Caco-2 (cell line): ENCODE measurements around the gene NRBF2. TPM values are rescaled to one million over a fixed set of nuclear protein-coding genes. Genes with fewer than 3 reads are reported as not detected.
A peak's percentile ranks its signal among the peaks of the same experiment; 100 is the strongest.
"Not testable (repeated sequence)": the region's sequence is repeated elsewhere in the genome, so short reads cannot be mapped to it uniquely, and the experiment has no call there.

ENCODE experiments used
- Bru-seq: library from RNA; stranded (reverse); fragments of 400-500 nt; gene quantifications from one replicate; lab custom pipeline; 2021; lab: Mats Ljungman, UMichigan
- BruChase-seq, 2 experiments: library from RNA; stranded (reverse); fragments of 400-500 nt; gene quantifications; one replicate each; lab custom pipeline; 2021; lab: Mats Ljungman, UMichigan
- BruUV-seq: library from RNA; stranded (reverse); fragments of 400-500 nt; replicated peaks from 2 replicates; lab custom pipeline; 2021; lab: Mats Ljungman, UMichigan
- CTCF ChIA-PET: fragments of 300-600 bp; sonication (Branson Sonifier 250); formaldehyde crosslinking; loops from one replicate; lab custom pipeline; 2022; ENCODE audit warnings: antibody characterized with exemption; lab: Charles Lee
- POLR2A ChIA-PET: fragments of 300-600 bp; sonication (Branson Sonifier 250); formaldehyde crosslinking; loops from one replicate; lab custom pipeline; 2022; ENCODE audit warnings: antibody characterized with exemption; lab: Charles Lee
- DNase-seq, 2 experiments: peaks; one replicate each; pipeline versions ENCODE4 v3.0.0 to v3.0.0-alpha.2; 2020 to 2022
- H3K27me3 ChIP-seq: replicated peaks from 2 replicates; pipeline ENCODE4 v1.6.0; 2011; ENCODE audit warnings: low read length; ENCODE audit not compliant: control insufficient read depth, insufficient read depth
- H3K36me3 ChIP-seq: 2 replicates; pipeline ENCODE4 v1.5.1; 2011; ENCODE audit warnings: low read length; ENCODE audit not compliant: control insufficient read depth, insufficient read depth
- H3K4me1 ChIP-seq: fragments of 250-450 bp; sonication (Bioruptor Pico); 2 replicates; pipeline ENCODE4 v1.5.1; 2020; ENCODE audit warnings: mild to moderate bottlenecking
- H3K4me3 ChIP-seq: 2 replicates; pipeline ENCODE4 v1.5.1; 2011; ENCODE audit warnings: low read depth, mild to moderate bottlenecking, control low read depth, low read length
- H3K9me3 ChIP-seq: fragments of 250-450 bp; sonication (Bioruptor Pico); 2 replicates; pipeline ENCODE4 v1.5.1; 2020; ENCODE audit warnings: mild to moderate bottlenecking, moderate library complexity
- H3K27ac Mint-ChIP-seq: one replicate; pipeline ENCODE4 v1.8.0; 2022; ENCODE audit warnings: mixed read lengths; ENCODE audit not compliant: unreplicated experiment
- H3K27me3 Mint-ChIP-seq: one replicate; pipeline ENCODE4 v1.8.0; 2022; ENCODE audit warnings: mixed read lengths; ENCODE audit not compliant: insufficient read depth, unreplicated experiment
- H3K36me3 Mint-ChIP-seq: one replicate; pipeline ENCODE4 v1.8.0; 2022; ENCODE audit warnings: mild to moderate bottlenecking, mixed read lengths; ENCODE audit not compliant: insufficient read depth, unreplicated experiment
- H3K4me1 Mint-ChIP-seq: one replicate; pipeline ENCODE4 v1.8.0; 2022; ENCODE audit warnings: low read depth, mixed read lengths; ENCODE audit not compliant: unreplicated experiment
- H3K4me3 Mint-ChIP-seq: one replicate; pipeline ENCODE4 v1.8.0; 2022; ENCODE audit warnings: mild to moderate bottlenecking, moderate library complexity, mixed read lengths; ENCODE audit not compliant: unreplicated experiment
- H3K9me3 Mint-ChIP-seq: one replicate; pipeline ENCODE4 v1.8.0; 2022; ENCODE audit warnings: mixed read lengths; ENCODE audit not compliant: unreplicated experiment
- intact Hi-C: fragments of 100-400 bp; cut with micrococcal nuclease; formaldehyde crosslinking; loops from one replicate; pipeline ENCODE4 v1.10.0; 2022; ENCODE audit not compliant: unreplicated experiment
- long read RNA-seq: library from polyadenylated mRNA; stranded (forward); transcript quantifications from one replicate; pipeline ENCODE4 v2.0.0, GENCODE V29; 2022
- total RNA-seq: library from RNA; stranded (reverse); gene quantifications from 2 replicates; pipeline ENCODE4 v1.2.3, GENCODE V29; 2022
- TF ChIP-seq, protein P1 (sequence below), 2 experiments: fragments of 200-600 bp in 1 of 2; IDR thresholded peaks; 1 replicate in 1 of 2; 2 replicates in 1 of 2; pipeline versions ENCODE4 v1.5.1 to v1.8.0; 2011 to 2022; ENCODE audit warnings: antibody characterized with exemption in 1 of 2, control low read depth in 1 of 2, inconsistent platforms in 1 of 2, low read depth in 1 of 2, low read length in 1 of 2, mild to moderate bottlenecking in 1 of 2, moderate library complexity in 1 of 2; ENCODE audit not compliant: insufficient read depth in 1 of 2, severe bottlenecking in 1 of 2, unreplicated experiment in 1 of 2

Gene NRBF2
- 49.1 and 52.5 TPM in 2 replicates for total RNA-seq
- Bru-seq, nascent RNA = percentile 93 among the genes with signal in this experiment
- percentile 94 among the genes with signal in this experiment for BruChase-seq, experiment 1, labeled RNA remaining after a 2-hour chase
- BruChase-seq, experiment 2, labeled RNA remaining after a 6-hour chase = percentile 85 among the genes with signal in this experiment
- long read RNA-seq, transcript NRBF2-201 (4 exons, 1,853 nt) = major isoform, 211 of 231 reads
- long read RNA-seq, partial matches to known transcripts = 2 of 231 reads
- long read RNA-seq, other reads (novel, unspliced or antisense) = 17 of 231 reads

DNA sequence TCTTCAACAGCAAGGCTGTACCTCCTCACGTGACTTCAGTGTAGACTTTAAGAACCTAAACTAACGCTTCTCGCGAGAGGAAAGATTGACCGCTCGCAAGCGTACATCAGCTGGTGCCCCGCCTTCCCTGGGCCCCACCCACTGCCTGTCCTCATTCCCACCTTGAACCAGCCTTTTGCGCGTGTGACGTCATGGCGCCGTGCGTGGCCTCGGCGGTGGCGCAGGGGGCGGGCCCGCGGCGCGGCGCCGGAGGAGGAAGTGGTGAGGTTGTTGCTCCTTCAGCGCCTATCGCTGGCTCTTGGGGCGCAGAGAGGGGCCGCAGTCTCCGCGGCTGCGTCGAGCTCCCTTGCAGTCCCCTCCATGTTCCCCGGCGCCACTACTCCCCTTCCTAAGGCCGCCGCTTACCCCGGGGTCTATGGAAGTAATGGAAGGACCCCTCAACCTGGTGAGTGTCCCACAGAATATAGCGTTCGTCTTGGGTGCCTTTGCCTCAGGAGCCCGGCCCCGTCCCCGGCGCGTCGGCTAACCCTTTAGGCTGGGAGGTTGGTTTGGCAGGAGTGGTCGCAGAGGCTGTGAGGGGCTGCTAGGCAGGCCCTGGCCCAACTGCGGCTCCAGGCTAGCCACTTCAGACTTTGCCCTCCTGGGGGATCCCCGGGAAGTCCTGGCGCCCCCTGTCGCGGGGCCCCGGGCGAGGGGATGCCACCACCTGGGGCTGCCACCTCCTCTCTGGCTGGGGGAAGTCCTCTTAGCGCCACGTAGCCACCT is at the start of gene NRBF2:
Gene NRBF2, plus strand, starts transcription at position 273 of the 765 bp plus-strand sequence. Its CDS starts 143 bp downstream, at position 416.
- Histone ChIP-seq H3K27me3 (no peaks in the 10 kb centered on the region), H3K4me1 (peaks cover 14% of the 10 kb centered on the region), H3K9me3 (peaks cover 9% of the 10 kb centered on the region; the same call in 1 of the 2 replicates), H3K4me3 (peak within 1 kb of the TSS; percentile 60), H3K36me3 (no peaks in the 10 kb centered on the region)
- peaks cover 35% of the 10 kb centered on the region for H3K4me1 Mint-ChIP-seq
- TF ChIP-seq, protein P1, sequence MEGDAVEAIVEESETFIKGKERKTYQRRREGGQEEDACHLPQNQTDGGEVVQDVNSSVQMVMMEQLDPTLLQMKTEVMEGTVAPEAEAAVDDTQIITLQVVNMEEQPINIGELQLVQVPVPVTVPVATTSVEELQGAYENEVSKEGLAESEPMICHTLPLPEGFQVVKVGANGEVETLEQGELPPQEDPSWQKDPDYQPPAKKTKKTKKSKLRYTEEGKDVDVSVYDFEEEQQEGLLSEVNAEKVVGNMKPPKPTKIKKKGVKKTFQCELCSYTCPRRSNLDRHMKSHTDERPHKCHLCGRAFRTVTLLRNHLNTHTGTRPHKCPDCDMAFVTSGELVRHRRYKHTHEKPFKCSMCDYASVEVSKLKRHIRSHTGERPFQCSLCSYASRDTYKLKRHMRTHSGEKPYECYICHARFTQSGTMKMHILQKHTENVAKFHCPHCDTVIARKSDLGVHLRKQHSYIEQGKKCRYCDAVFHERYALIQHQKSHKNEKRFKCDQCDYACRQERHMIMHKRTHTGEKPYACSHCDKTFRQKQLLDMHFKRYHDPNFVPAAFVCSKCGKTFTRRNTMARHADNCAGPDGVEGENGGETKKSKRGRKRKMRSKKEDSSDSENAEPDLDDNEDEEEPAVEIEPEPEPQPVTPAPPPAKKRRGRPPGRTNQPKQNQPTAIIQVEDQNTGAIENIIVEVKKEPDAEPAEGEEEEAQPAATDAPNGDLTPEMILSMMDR (IDR thresholded peaks at IDR 0.05; ENCODE audit: insufficient read depth in 1 of 2, low read depth in 1 of 2, low read length in 1 of 2, severe bottlenecking in 1 of 2, unreplicated experiment in 1 of 2) = peak; percentile 32 to 71
- intact Hi-C loops = loop anchor here (1.0 kb wide), 5 partner anchors 25 to 497 kb away; partner anchors contain the start of genes ADO and EGR2
- ChIA-PET POLR2A (interaction anchor here (0.8 to 1.4 kb wide), 9 partner anchors 9 to 1295 kb away, joined by 3 to 7 read pairs (median 4); partner anchors contain the start of gene ADO), CTCF (interaction anchor here (0.6 to 1.5 kb wide), 8 partner anchors 25 to 1095 kb away, joined by 3 to 12 read pairs (median 4); no protein-coding TSS in a partner anchor)
- BruUV-seq = no TSS peak
- H3K27me3 Mint-ChIP-seq = no peaks in the 10 kb centered on the region
- peak; percentile 100 for DNase-seq
- peak within 1 kb of the TSS; percentile 94 for H3K4me3 Mint-ChIP-seq
- H3K27ac Mint-ChIP-seq = peak within 1 kb of the TSS; percentile 91
- peaks cover 19% of the 10 kb centered on the region for H3K36me3 Mint-ChIP-seq
- peaks cover 21% of the 10 kb centered on the region for H3K9me3 Mint-ChIP-seq

DNA sequence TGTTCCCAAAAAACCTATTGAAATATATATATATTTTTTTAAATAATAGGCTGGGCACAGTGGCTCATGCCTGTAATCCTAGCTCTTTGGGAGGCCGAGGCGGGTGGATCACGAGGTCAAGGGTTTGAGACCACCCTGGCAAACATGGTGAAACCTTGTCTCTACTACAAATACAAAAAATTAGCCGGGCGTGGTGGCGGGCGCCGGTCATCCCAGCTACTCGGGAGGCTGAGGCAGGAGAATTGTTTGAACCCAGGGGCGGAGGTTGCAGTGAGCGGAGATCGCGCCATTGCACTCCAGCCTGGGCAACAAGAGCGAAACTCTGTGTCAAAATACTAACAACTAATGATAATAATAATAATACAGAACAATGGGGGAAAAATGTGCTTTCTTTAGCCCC is 49.7 kb upstream of the NRBF2 start:
- intact Hi-C loops, POLR2A ChIA-PET, BruUV-seq: not testable (repeated sequence)

DNA sequence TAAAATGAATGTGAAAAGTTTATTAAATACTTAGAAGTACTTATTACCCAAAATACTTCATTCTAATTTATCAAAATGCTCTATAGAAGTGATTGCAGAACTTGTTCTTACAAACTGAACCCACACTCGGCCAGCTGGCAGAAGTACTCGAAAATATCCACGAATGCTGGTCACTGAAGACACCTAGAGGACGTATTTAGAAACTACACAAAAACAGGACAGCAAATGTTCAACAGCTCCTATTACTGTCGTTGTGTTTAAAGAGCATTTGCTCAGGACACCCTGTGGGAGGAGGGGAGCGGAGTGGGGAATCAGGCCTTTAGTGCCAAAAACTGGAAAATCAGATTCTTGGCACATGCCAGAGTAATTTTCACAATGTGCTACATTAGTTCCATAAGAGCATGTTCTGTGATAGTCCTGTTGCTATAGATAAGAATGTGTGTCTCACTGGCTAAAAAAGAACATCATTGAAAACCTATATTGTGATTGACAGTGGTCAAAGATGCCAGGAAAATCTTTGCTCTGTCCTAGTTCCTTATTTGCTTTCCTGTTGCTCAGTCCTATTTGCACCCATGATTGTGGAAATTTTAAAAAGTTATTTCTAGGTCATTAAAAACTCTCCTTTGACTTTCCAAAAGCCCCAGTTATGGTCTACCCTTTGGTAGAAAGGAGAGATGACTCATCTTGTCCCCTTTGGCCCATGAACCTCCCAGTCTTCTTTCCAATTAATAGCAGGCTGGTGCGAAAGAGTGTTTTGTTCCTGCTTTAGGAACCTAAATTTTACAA is 49.0 kb upstream of the NRBF2 start:
- no peaks in the 10 kb centered on the region for H3K4me1 Mint-ChIP-seq
- H3K36me3 Mint-ChIP-seq = no peaks in the 10 kb centered on the region
- DNase-seq = peak; percentile 54 to 69
- ChIA-PET CTCF (interaction anchor here (0.9 to 2.1 kb wide), 10 partner anchors 11 to 645 kb away, joined by 3 to 9 read pairs (median 4); partner anchors contain the start of gene NRBF2), POLR2A (no interaction called here)
- no peak overlapping the region for H3K4me3 Mint-ChIP-seq
- no peak overlapping the region for H3K27ac Mint-ChIP-seq
- H3K36me3 ChIP-seq = no peaks in the 10 kb centered on the region
- no peaks in the 10 kb centered on the region for H3K9me3 Mint-ChIP-seq
- peaks cover 32% of the 10 kb centered on the region for H3K27me3 Mint-ChIP-seq
- intact Hi-C loops = loop anchor here (1.0 kb wide), 8 partner anchors 74 to 647 kb away; no protein-coding TSS in a partner anchor
- no TSS peak for BruUV-seq
- H3K27me3 ChIP-seq = no peaks in the 10 kb centered on the region
- no peaks in the 10 kb centered on the region for H3K4me1 ChIP-seq
- H3K4me3 ChIP-seq = no peak overlapping the region
- TF ChIP-seq, protein P1 (IDR thresholded peaks at IDR 0.05; ENCODE audit: insufficient read depth in 1 of 2, low read depth in 1 of 2, low read length in 1 of 2, severe bottlenecking in 1 of 2, unreplicated experiment in 1 of 2) = peak; percentile 86 to 90
- H3K9me3 ChIP-seq = no peaks in the 10 kb centered on the region

More for the DNA sequence above, 49.7 kb upstream of the NRBF2 start:
- not testable (repeated sequence) for H3K9me3 ChIP-seq, H3K4me3 Mint-ChIP-seq, H3K36me3 ChIP-seq, H3K4me1 Mint-ChIP-seq, H3K4me1 ChIP-seq, H3K4me3 ChIP-seq, H3K9me3 Mint-ChIP-seq, H3K27ac Mint-ChIP-seq, DNase-seq, H3K27me3 ChIP-seq, H3K36me3 Mint-ChIP-seq
- peaks cover 30% of the 10 kb centered on the region for H3K27me3 Mint-ChIP-seq
- CTCF ChIA-PET = interaction anchor here (0.9 to 2.1 kb wide), 9 partner anchors 10 to 592 kb away, joined by 3 to 9 read pairs (median 4); partner anchors contain the start of gene NRBF2
